Measurements from ENCODE around the gene HSFY2. TPM values are rescaled to one million over a fixed set of nuclear protein-coding genes. Genes with fewer than 3 reads are reported as not detected.

HSFY2 gene, protein sequence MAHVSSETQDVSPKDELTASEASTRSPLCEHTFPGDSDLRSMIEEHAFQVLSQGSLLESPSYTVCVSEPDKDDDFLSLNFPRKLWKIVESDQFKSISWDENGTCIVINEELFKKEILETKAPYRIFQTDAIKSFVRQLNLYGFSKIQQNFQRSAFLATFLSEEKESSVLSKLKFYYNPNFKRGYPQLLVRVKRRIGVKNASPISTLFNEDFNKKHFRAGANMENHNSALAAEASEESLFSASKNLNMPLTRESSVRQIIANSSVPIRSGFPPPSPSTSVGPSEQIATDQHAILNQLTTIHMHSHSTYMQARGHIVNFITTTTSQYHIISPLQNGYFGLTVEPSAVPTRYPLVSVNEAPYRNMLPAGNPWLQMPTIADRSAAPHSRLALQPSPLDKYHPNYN
- not detected in 2 replicates for total RNA-seq

GRCh38 chrY:18773635-18774034, at the start of gene HSFY2:
Gene HSFY2 (minus strand): TSS chrY:18773735. CDS start chrY:18773618, 117 bp downstream.

Other genes starting within 250 kb of the HSFY2 start
- gene HSFY1, start 227.0 kb downstream of the HSFY2 start, total RNA-seq: not detected in 2 replicates